ENCODE measurements around the gene CCT7.

DNA sequence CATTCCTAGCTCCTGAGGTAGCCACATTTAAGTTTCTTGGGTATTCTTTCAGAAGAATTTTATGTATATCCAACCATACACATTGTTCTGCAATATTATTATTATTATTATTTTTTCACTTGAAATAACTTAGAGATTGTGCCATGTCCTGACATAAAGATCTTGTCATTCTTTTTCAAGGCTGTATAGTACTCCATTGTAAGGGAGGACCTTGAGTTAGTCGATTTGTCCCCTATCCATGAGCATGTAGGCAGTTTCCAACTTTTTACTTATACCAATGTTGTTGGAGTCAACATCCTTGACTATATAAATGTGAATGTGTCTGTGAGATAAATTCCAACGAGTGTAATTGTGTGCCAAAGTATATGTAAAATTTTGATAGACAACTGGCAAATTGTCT is 60.1 kb downstream of the CCT7 start:
- TF ChIP-seq, protein P1, sequence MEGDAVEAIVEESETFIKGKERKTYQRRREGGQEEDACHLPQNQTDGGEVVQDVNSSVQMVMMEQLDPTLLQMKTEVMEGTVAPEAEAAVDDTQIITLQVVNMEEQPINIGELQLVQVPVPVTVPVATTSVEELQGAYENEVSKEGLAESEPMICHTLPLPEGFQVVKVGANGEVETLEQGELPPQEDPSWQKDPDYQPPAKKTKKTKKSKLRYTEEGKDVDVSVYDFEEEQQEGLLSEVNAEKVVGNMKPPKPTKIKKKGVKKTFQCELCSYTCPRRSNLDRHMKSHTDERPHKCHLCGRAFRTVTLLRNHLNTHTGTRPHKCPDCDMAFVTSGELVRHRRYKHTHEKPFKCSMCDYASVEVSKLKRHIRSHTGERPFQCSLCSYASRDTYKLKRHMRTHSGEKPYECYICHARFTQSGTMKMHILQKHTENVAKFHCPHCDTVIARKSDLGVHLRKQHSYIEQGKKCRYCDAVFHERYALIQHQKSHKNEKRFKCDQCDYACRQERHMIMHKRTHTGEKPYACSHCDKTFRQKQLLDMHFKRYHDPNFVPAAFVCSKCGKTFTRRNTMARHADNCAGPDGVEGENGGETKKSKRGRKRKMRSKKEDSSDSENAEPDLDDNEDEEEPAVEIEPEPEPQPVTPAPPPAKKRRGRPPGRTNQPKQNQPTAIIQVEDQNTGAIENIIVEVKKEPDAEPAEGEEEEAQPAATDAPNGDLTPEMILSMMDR (IDR thresholded peaks at IDR 0.05; ENCODE audit: insufficient read depth, low read depth, low read length) = no peak
- no peak for TF ChIP-seq EZH2 (IDR thresholded peaks at IDR 0.05; ENCODE audit: insufficient read depth, low read length)

Data from astrocyte (in vitro differentiated cells and primary cell).